Right forelimb (tissue), 1 donor: ENCODE results near the gene TMBIM1.

Experiments used
- DNase-seq: peaks from one replicate; pipeline ENCODE4 v3.0.0-alpha.2; 2018

The TMBIM1 gene

DNA sequence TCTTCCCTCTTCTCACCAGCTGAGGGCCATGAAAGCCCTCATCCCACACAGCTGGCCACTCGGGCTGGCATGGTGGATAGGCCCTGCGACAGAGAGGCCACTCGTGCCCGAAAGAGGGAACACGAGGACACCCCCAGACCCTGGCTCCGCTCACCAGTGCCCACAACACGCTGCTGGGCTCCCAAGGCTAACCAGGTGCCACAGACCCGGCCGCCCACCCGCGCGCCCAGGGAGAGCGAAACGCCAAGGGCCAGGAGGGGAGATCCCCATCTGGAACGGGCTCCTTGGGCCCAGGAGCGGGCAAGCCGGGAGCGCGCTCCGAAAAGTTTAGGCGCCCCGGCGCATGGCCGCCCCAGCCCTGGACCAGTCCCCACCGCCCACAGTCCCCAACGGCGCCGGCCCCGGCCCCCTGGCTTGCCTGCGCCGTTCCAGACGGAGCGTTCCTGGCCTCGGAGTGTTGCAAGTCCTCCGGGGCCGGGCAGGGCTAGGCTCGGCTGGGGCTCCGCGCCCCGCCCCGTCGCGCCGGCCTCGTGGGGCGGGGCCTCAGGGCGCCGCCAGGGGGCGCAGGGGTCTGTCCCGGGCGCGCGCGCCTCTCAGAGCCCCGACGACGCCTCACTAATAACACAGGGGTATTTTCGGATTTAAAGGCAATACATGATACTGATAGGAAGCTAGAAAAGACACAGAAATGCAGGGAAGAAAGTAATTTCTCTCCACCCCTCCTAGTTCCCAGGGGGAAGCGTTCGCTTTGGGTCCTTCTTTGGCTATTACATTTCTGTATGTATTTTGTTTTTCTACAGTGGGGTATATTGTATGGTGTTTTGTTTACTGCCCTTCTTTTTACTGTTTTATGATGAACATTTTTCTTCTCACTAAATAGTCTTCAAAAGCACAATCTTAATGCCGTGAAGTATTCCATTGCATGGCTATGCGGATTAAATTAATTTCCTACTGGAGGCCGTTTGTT is at the start of gene TMBIM1:
TSS of gene TMBIM1 (minus strand) at position 456 of the 967 bp plus-strand sequence. CDS start 10,362 bp downstream, outside the sequence.
- DNase-seq, result peak; percentile 88

DNA sequence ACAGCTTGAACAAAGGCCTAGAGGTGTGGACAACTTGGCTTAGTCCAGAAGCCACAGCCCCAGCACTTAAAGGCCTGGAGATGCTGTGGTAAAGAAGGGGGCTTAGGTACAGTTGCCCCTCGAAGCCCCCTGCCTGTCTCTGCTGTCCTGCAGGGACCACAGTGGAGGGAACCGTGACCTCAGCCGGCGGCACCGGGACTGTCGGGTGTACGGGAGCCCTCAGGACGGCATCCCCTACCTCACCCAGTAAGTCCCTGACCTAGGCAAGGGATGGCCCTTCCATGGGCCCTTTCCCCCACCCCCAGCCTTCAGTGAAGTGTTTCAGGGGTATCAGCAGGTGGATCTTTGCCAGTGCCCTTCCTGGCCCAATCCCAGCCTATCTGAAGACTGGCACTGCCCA is 49.1 kb upstream of the TMBIM1 start:
- DNase-seq, result peak; percentile 6

GRCh38 chr2:218340656-218341055 is 48.4 kb upstream of the TMBIM1 start:
- peak; percentile 11 for DNase-seq

DNA sequence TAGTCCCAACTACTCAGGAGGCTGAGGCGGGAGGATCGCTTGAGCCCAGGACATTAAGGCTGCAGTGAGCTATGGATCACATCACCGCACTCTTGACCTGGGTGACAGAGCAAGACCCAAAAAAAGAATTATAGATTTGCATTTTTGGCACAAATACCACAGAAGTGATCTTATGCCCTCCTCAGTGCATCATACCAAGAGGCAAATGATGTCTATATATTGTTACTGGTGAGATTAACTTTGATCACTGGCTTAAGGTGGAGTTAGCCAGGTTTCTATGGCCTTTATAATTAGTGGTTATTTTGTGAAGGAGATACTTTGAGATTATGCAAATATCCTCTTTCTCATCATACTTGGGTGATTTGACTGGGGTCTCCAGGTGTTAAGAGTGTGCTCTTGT is 42.2 kb upstream of the TMBIM1 start:
- DNase-seq, result no peak

DNA sequence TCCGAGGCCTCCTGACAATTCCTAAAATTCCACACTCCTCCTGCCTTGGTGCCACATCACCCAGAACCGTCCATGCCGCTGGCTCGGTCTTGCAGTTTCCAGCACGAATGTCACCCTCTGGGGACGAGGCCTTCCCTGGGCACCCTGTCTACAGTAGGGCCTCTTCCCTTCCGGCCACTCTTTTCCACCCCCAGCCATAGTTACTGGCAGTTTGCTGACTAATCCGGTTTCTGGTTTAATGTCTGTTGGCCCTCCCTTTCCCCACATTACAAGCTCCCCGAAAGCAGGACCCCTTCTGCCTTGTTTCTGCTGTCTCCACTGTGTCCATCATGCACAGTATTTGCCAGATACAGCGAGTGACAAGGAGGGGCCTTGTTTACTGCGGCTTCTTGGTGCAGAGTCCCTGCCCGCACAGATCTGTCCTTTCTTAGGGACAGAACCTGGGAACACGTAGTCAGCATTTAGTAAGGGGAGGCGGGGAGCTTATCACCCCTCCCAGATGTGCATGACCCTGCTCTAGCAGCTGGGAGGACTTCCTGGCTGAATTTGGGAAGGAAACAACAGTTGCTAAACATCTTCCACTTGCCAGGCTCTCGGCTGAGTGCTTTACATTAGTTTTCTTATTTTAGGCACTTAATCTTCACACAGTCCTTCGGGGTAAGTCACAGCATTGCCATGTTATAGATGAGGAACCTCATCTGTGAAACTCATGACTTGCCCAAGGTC is 40.8 kb upstream of the TMBIM1 start:
- peak; percentile 40 for DNase-seq

GRCh38 chr2:218332288-218332687 is 40.0 kb upstream of the TMBIM1 start:
- DNase-seq, result peak; percentile 38

GRCh38 chr2:218331745-218332144 is 39.4 kb upstream of the TMBIM1 start:
- DNase-seq, result peak; percentile 17

GRCh38 chr2:218329826-218330593 is 37.7 kb upstream of the TMBIM1 start:
- DNase-seq, result peak; percentile 27

DNA sequence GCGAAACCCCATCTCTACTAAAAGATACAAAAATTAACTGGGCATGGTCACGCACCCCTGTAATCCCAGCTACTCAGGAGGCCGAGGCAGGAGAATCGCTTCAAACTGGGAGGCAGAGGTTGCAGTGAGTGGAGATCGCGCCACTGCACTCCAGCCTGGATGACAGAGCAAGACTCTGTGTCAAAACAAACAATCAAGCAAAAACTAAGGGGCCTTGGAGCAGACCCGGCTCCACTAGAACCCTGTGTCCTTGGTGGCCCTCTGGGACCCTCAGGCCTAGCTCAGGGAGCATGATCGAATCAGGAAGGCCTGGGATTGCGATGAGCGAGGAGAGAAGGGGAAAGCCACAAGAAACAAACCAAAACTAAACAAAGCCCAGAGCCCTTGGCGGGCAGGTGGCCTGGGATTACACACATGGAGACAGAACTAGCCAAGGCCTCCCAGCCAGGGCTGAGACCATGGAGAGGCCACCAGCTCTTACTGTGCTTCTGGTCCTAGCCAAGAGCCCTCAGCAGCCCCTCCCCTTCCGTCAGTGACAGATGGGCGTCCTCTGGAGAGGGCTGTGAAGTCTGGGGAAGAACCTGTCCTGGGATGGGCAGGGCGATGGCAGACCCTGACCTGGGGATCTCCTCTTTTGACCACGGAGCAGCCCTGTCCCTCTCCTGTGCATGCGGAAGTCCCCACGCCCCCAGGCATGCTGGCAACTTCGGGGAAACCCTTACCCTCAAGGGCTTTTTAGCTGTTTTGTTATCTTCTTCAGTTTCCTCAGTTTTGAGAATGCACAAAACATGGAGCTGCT is 36.9 kb upstream of the TMBIM1 start:
- peak; percentile 35 for DNase-seq

DNA sequence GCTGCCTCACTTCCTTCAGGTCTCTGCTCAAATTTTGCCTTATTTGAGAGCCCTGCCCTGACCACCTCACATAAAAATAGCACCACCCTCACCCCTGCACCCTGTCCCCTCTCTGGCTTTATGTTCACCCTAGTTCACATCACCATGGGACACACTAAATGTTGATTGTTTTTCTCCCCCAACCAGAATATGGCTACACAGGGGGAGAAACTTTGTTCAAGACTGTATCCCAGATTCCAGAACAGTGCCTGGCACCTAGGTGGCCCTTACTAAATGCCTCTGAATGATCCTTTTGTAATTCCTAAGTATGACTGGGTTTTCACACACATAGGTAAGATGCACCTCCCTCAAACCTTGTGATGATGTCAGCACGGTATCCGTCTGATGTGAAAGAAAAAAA is 36.0 kb upstream of the TMBIM1 start:
- no peak for DNase-seq

GRCh38 chr2:218327451-218328210 is 35.3 kb upstream of the TMBIM1 start:
- DNase-seq, result peak; percentile 40

DNA sequence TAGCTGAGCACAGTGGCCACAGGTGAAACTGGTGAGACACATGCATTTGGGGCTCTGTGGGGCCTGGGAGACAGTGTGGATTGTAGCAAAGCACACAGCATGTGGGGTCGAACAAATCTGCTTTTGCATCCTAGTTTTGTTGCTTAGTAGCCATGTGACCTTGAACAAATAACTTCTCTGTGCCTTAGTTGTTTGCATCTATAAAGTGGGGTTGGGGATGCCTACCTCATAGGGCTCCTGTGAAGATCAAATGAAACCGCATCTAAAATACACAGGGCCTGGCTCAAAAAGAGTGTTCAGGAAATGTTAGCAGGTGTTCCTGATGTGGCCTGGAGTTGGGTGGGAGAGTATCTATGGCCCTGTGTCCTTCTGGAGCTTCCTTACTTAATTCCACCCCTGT is 34.0 kb upstream of the TMBIM1 start:
- DNase-seq, result no peak

DNA sequence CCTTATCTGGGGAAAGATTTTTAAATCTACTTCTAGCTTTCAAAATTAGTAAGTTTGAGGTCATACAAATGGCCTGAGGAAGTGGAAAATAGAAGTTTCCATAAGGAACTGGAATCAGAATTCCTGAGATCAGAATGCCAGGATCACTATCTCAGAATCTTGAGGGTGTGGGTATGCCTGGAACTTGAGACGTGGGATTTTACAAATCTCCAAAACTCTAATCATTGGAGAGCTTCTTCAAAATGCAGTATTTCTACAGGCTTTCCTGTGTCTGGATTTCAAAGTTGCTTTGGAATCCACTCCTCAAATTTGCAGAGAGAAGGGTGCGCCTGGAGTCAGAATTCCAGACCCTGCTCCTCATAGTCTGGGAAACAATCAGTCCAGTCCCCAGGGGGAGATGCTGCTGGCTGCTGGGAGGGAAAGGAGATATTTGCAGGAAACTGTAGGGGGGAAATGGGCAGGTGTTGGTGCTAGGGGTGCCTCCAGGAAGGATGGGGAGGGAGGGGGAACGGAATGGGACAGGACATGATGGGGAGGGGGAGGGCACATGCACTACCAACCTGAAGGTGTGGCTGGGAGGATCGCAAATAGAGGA is 33.4 kb upstream of the TMBIM1 start:
- no peak for DNase-seq

DNA sequence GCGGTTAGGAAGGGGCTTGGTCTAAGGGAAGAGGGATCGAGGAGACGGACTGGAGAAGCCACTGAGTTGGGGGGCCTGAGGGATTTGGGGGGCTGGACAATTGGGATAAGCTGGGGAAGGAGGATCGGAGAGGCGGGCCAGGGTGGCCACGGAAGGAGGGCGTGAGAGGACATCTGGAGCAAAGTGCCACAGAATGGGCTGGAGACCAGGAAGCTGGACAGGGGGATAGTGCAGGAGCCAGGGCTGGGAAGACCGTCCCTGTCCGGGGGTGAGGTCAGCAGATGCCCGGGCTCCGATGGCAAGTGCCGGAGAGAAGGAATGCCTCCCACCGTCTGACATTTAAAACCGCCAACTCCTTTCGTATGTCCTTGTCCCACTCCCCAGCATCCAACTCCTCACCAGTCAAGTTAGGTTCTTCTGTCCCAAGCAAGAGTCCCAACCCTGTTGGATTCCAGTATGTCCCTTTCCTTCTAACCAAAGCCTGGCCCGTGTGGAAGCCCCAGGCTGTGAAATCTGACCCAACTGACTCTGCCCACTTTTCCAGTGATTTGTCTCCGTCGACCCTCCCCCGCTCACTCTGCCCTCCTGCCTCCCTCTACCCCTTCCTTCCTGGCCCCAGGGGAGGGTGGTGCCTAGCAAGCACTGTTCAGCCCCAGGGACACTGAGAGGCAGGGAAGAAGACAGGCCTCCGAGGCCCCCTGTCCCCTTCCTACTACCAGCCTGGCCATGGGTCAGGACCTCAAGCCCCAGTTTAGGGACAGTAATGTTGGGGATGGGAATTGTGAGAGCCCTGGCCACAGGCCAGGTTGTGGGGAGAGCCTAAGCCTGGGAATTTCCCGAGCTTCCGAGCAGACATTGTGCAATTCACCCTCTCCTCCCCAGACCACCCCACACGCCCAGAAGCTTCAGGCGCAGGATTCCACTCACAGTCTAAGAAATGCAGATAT is 31.5 kb upstream of the TMBIM1 start:
- DNase-seq, result peak; percentile 58

GRCh38 chr2:218322768-218323525 is 30.6 kb upstream of the TMBIM1 start:
- DNase-seq, result peak; percentile 85

- no peak for DNase-seq
Observed at GRCh38 chr2:218320704-218321336, 28.5 kb upstream of the TMBIM1 start.

GRCh38 chr2:218319813-218320365 is 27.6 kb upstream of the TMBIM1 start:
- DNase-seq, result no peak

DNA sequence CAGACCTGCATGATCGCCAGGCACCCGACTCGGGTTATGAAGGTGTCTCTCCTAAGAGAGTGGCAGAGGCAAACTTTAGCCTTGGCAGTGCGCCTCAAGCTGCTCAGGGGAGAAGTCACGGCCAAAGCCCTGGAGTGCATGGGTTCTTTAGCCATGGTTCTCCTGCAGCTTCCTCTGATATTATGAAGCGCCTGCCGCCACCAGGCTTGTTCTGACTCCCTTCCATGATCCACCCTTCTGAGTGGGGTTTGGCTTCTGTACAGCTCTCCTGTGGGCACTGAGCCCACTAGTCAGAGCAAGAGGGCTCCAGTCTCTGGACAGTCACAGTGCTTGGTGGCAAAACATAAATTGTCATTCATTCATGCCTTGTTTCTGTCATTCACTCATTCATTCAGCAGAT is 25.9 kb upstream of the TMBIM1 start:
- DNase-seq, result no peak
